ENCODE results near the gene LSM4.

The LSM4 gene

DNA sequence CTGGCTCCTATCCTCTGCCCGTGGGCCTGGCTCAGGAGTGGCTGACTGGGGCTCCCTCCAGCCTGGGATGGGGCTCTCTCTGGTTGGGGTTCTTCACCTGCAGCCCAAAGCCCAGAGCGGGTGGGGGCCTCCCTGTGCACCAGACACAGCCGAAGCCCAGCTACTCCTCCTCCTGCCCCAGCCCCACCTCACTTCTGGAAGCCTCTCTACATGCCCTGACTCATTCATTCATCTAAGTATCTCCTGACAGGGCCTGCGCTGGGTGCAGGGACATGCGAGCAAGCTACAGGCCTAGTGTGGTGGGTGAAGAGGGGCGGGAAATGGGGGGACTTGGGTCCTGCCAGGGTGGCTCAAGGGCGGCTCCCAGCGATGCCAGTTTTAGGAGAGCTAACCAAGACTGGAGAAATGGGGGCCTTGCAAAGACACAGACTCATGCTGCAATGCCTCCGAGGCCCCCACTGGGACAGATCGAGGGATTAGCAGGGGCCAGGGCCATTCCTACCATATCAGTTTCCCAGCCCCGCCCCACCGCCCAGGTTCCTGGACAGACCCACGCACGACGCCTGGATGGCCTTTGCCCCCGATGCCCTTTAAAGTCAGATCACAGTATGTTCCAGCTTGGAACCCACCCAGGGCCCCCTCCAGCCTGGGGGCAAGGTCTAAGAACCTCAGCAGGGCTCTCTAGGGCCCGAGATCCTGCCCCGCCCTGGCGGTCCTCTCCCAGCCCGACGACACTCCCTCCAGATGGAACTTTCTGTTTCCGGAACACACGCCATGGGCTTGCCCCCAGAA, 12.6 kb downstream of the LSM4 start:
- DNase-seq, result no peak

DNA sequence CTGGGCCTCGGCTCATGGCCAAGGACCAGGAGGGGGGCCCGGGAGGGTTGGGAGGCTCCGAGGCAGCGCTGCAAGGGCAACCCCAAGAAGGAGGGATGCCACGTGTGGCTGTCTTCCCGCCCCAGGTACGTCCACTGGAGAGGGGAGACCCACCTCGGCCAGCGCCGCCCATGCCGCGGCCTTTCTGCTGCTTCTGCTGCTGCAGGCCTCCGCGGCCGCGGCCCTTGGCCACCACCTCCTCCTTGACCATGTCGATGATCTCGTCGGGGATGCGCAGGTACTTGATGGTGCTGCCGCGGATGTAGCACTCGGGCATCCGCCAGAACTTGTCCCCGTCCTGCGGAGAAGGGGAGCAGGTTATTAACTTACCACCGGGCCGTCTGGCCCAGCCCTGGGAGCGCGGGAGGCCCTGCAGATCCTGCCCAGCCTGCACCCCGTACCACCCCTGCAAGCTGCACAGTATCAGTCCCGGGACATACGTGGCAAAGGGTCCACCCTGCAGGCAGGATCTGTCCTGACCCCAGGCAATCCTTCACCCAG, 13.3 kb downstream of the LSM4 start:
- DNase-seq, result no peak

DNA sequence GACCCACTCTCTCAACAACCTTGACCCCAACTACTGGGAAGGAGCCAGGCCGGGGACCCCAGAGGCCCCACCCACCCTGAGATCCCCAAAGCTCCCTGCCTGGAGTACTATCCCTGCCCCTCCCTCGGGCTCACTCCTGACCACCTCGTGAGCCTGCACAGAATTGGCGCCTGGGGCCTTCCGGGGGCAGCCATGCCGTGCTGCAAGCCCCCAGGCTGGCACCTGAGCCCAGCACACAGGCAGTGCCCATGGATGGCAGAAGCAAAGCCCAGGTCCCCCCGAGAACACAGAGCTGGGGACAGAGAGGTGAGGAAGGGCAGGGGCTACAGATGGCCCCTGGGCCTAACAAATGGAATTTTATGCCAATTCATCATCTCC, 13.9 kb downstream of the LSM4 start:
- no peak for DNase-seq

DNA sequence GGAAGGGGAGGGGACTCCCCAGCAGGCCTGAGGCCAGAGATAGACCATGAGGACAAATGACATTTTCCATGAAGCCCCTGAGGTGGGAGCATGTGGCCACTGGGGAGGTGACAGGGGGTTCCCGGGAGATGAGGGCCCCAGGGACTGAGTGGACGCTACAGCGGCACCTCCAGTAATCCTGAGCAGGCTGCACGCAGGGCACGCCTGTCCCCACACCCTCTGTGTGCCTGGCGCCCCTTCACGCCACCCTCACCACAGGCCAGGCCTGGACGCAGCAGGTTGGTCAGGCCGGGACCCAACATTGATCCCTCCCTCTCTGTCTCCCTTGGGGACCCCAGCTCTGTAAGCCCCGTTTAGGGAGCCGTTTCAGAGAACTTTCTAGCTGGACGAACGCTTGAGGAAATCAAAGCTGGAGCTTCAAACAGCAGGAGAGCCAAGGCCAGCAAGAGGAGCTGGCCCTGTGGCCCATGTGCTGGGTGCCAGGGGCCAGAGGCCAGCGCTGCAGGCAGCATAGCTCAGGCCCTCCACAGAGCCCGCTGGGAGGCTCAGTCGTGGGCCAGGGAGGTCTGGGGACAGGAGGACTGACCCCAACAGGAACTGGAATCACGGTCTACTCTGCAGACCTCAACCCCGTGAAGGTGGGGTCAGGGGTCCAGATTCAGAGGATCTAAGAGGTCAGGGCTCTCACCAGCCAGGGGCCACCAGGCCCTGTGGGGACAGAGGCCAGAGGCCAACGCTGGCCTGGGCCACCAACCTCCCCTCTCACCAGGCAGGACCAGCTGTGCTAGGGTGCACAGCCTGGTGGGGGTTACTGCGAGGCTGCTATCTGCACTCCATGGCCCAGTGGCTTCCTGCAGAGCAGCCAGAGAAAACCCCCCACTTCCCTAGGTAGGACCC, 14.6 kb downstream of the LSM4 start:
- no peak for DNase-seq

DNA sequence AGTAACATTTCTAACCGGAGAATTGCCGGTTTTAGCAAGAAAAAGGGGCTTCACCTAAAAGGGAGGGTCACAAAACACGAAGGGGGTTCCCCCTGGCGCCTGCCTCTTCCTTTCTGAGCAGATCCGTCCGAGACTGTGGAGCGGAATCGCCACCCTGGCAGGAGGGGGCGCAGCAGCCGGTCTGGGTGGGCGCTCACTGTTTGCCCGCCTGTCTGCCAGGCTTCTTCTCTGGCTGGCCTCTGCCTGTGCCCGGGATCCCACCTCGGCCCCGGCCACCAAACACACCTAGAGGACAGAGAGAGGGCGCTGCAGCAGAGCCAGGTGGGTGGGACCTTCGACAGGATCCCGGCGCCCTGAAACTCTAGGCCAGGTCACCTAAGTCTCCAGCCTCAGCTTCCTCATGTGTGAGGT, 15.6 kb downstream of the LSM4 start:
- DNase-seq, result no peak

DNA sequence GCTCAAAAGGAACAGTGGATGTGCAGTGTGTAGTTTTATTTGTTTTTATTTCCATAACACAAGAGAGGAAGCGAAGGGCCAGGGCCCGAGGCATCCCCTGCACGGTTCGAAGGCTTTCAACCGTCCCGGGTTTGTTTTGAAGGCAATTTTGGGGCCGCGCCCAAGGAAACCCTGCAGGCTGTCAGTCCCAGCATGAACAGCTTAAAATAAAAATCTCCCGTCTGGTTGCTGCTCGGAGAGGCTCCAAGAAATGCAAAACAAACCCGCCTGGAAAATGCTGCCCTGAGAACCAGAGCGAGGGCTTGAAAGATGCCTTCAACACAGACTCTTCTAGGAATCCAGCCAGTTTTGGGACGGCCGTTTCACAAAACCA, 16.0 kb downstream of the LSM4 start:
- DNase-seq, result peak; percentile 27

DNA sequence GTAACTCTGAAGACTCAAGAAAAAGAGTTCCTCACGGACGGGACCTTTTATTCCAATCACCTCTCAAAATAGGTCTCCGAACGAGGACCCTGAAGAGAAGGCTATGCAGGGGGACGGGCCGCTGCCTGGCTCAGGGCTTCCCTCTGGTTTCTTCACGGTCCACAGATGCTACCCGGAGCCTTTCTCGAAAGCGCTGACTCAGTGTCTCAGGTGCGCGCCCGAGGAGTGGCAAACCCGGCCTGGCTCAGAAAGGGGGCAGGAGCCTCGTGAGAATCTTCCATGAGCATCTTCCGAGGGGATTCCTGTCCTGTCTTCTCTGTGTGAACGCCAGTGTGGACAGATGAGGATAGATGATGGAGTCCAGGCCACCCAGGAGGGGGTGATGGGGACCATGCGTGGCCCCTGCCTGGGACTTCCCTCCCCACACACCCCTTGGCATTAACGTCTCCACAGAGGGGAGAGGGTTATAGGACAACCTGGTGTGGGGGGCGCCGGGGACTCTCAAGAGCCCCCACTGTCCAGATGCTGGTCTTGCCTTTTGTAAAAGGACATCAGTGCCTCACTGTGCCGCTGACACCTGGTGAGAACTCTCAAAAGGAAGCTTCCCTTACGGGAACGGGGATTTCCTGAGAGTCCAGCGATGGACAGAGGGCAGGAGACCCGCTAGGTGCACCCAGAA, 16.5 kb downstream of the LSM4 start:
- DNase-seq, result no peak

DNA sequence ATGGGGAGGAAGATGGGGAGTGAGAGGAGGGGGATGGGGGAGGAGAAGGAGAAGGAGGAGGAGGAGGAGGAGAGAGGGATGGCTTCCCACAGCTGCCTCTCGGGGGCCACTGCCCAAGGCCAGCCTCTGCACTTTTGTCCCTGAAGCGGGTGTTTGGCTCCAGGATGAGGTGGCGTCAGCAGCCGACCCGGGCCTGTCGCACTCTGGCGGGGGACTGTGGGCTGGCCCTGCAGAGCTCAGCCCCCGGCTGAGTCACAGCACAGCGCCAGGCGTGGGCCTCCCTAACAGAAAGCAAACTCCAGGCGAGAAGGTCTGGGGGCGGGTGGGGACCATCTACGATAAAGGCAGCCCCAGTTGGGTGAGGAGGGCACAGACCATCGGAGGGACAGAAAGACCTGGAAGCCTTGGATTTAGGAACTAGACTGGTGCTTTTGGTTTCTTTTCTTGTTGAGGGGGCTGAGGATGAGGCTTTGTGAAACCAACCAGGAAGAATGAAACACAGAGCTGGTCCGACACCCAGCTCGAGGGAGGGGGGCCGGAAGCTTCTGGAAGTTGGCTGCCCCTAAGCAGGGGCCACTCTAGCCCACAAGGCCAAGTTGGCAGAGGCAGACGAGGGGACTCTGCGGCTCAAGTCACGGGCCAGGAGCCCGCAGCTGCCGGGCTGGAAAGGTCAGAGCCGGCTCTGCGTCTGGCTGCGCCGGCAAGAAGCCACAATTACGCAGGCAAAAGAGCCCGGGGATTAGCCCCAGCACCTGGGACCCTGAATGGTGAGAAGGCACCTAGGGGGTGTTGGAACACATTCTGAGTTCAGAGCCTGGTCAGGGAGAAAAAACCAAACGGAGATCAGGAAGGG, 18.2 kb downstream of the LSM4 start:
- DNase-seq, result peak; percentile 75

DNA sequence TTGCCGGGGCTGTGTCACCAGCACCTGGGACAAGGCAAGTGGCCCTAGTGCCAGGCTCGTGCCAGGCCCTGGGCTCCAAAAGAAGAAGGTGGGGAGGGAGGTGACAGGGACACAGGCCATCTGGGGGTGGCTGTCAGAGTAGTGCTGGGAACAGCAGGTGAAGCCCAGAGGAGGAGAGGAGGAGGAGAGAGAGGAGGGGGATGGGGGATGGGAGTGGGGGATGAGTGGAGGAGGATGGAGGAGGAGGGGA, 18.7 kb downstream of the LSM4 start:
- DNase-seq, result no peak

DNA sequence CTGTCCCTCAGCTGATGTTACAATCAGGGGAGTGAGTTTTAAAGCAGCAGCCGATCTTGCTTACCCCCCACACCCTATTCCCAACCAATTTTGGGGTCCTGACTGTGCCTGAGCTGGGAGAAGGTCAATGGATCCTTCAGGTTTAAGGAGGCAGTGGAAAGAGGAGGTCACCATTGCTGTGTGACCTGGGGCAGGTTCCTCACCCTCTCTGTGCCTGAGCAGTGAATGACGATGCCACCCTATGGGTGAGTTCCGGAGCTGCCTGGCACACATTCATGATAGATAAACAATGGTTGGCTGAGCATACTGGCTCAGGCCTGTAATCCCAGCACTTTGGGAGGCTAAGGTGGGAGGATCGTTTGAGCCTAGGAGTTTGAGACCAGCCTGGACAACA, 21.2 kb downstream of the LSM4 start:
- no peak for DNase-seq

DNA sequence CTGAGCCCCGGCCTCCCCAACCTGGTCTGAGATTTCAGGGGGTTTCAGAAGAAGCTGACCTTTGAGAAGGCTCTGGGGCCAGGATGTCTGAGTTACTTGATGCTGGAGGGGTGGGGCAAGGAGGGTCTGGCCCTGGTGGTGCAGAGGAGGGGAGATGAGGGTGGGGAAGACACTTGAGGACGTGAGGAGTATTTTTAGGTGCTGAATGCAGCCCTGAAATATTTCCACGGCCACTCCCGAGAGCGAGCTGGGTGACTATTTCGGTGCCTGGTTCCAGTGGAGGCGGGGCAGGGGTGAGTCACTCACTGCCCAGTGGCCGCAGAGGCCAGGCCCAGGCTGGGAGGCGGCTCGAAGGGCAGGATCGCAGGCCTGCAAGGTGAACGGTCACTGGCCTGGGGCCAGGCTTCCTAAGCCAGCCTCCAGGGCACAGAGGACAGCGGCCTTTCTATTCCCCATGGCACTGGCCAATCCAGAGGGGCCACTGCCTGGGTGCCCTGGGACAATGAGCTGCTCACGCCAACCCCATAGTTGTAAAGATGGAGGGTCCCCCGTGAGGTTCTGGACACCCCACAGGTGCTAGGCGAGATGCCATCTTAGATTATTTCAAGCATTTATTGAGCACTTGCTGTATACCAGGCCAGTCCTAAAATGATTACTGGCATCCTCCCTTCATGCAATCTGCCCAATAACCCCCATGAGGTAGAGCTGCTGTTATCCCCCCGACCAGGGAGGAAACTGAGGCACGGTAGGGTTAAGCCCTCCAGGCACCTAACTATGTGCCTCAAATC, 21.8 kb downstream of the LSM4 start:
- no peak for DNase-seq

DNA sequence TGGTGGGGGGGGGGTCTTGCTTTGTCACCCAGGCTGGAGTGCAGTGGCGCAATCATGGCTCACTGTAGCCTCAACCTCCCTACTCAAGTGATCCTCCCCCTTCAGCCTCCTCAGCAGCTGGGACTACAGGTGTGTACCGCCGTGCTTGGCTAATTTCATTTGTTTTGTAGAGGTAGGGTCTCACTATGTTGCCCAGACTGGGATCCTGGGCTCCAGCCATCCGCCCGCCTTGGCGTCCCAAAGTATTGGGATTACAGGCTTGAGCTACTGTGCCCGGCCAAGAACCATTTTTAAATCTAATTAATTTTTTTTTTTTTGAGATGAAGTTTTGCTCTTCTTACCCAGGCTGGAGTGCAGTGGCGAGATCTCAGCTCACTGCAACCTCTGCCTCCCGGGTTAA, 23.2 kb downstream of the LSM4 start:
- DNase-seq, result no peak

DNA sequence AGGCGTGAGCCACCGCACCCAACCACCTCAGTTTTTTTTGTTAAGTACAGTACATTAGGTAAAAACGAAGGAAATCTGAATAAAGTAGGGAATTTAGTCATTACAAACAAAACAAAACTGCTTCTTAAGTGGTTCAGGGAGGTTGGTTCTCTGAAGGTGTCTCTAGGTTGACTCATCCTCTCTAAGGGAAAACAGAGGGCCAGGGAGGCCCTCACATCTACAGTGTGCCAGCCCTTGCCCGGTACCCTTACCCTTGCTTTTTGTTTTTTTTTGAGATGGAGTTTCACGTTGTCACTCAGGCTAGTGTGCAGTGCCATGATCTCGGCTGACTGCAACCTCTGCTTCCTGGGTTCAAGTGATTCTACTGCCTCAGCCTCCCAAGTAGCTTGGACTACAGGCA, 24.3 kb downstream of the LSM4 start:
- no peak for DNase-seq

DNA sequence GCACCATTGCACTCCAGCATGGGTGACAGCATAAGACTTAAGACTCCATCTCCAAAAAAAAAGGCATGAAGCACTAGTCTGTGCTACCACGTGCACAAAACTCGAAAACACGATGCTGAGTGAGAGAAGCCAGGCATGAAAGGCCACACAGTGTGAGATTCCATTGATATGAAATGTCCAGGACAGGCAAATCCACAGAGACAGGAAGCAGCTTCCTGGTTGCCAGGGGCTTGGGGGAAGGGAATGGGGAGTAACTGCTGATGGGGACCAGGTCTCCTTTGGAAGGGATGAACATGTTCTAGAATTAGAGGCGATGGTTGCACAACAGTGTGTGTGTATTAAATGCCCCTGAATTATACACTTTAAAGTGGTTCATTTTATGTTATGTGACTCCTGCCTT, 25.6 kb downstream of the LSM4 start:
- DNase-seq, result no peak

DNA sequence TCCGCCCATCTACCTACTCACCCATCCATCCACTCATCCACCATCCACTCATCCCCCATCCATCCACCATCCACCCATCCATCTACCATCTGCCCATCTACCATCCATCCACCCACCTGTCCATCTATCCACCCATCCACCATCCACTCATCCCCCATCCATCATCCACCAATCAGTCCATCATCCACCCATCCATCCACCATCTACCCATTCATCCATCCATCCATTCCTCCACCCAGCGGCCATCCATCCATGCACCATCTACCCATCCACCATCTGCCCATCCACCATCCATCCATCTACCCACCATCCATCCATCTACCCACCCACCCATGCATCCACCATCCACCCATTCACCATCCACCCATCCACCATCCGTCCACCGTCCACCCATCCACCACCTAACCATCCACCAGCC, 27.8 kb downstream of the LSM4 start:
- DNase-seq, result no peak

DNA sequence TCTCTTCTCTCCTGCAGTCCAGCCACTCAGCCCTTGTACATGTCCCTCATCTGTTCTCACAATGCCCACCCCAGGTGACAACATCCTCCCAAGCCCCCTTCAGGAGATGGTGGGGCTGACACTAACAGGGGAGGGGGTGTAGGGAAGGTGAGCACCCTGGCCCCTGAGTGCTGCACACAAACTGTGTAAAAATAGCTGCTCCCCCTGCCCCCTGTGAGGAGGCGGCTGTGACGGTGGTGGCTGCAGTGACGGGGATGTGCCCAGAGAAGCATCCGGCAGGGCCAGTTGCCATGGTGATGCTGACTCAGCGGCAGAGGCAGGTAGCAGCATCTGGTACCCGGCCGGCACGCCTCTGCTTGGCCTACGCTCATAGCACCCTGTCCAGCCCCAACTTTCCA, 28.4 kb downstream of the LSM4 start:
- peak; percentile 82 for DNase-seq

DNA sequence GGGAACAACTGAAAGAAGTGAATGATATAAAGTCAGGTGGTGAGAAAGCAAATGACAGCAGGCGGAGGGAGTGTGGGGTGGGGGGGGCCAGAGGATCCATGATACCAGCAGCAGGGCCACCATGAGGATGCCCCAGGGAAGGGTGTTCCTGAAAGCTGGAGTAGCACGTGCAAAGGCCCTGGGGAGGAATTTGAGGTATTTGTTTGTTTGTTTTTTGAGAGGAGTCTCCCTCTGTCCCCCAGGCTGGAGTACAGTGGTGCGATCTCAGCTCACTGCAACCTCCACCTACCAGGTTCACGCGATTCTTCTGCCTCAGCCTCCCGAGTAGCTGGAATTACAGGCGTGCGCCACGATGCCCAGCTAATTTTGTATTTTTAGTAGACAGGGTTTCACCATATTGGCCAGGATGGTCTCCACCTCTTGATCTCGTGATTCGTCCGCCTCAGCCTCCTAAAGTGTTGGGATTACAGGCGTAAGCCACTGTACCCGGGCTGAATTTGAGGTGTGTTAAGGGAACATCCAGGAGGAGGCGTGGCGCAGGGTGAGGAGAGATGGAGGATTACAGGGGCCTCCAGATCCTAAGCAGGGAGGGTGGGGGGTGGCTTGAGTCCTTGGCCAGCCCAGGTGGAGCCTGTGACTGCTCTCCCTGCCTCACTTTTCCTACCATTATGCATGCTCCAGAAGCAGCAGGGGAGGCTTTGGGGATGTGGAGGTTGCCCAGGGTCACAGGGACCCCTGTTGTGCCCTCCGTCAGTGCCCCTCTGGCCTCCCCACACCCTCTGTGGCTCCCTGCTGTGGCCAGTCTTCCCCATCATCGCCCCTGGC, 29.0 kb downstream of the LSM4 start:
- no peak for DNase-seq

DNA sequence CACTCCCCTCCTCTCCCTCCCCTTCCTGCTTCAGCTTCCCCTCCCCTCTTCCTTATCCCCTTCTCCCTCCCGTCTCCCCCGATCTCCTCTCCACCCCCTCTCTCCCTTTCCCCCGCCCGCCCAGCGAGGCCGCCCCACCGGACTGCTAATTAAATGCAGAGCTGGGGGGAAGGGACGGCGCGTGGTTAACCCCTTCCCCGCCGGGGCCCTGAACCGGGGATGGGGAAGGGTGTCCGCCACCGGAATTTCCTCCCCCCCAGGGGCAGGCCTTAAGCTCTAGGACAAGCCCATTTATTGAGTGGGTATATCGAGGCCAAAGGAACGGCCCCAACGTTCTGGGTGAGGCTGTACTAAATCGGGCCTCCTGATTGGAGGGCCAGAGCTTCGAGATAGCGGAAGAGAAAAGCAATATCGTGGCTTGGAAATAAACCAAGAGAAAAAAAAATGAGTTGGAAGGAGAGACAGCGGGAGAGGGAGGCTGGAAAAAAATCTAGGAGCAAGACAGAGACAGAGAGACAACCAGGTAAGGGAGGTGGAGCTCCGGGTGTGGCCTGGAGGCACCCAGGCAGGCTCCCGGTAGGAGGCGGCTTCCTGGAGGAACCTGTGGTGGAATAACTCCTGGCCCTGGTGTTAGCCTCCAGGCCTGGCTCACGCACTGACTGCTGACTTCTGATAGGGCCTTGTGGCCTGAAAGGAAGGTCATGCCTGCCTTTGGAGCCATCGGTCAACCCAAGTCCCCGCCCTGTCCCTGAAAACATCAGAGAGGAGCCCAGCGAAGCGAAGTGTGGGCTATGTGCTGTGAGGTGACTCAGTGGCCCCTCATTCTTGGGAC, 29.9 kb downstream of the LSM4 start:
- no peak for DNase-seq

DNA sequence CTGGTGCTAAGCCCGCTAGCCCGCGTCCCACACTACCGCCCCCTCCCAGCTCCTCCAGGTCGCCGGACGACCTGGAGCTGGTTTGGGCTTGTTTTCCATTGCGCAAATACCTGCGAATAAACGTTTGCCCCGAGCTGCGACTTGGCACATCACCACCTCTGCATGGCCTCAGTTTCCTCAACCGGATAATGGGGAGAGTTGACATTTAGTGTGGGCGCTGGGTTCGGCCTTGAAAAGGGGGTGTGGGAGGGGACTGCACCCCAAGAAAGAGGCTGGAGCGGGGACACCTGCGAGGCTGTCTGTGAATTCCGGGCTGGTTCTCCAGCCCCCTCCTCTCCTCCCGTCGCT, 30.4 kb downstream of the LSM4 start:
- no peak for DNase-seq
